Activated naive CD4-positive, alpha-beta T cell treated with anti-CD3 and anti-CD28 coated beads, Interleukin-2, amount 50 U/mL, for 24 hours (primary cell): ENCODE data around the gene AMFR.
"Not testable (repeated sequence)": the region's sequence is repeated elsewhere in the genome, so short reads cannot be mapped to it uniquely, and the experiment has no call there.

ENCODE experiments used
- H3K27ac Mint-ChIP-seq: one replicate; pipeline ENCODE4 v1.8.0; 2021; ENCODE audit warnings: mild to moderate bottlenecking, mixed read lengths
- H3K27me3 Mint-ChIP-seq: one replicate; pipeline ENCODE4 v1.8.0; 2021; ENCODE audit warnings: mixed read lengths
- H3K36me3 Mint-ChIP-seq: one replicate; pipeline ENCODE4 v1.8.0; 2021; ENCODE audit warnings: mixed read lengths
- H3K4me1 Mint-ChIP-seq: one replicate; pipeline ENCODE4 v1.8.0; 2021; ENCODE audit warnings: mixed read lengths
- H3K4me3 Mint-ChIP-seq: one replicate; pipeline ENCODE4 v1.8.0; 2021; ENCODE audit warnings: mild to moderate bottlenecking, mixed read lengths
- H3K9me3 Mint-ChIP-seq: one replicate; pipeline ENCODE4 v1.8.0; 2021; ENCODE audit warnings: mixed read lengths

AMFR gene

GRCh38 chr16:56382901-56383355 is 42.4 kb downstream of the AMFR start:
- Mint-ChIP-seq H3K4me3 (no peak overlapping the region), H3K9me3 (peaks cover 11% of the 10 kb centered on the region), H3K27me3 (no peaks in the 10 kb centered on the region), H3K4me1 (peaks cover 8% of the 10 kb centered on the region), H3K36me3 (peaks cover 65% of the 10 kb centered on the region), H3K27ac (no peak overlapping the region)

GRCh38 chr16:56382459-56382858 is 42.9 kb downstream of the AMFR start:
- no peaks in the 10 kb centered on the region for H3K27me3 Mint-ChIP-seq

GRCh38 chr16:56380778-56381485 is 44.4 kb downstream of the AMFR start:
- not testable (repeated sequence) for H3K4me3 Mint-ChIP-seq, H3K27ac Mint-ChIP-seq, H3K27me3 Mint-ChIP-seq
- Mint-ChIP-seq H3K36me3 (peaks cover 64% of the 10 kb centered on the region), H3K4me1 (peaks cover 12% of the 10 kb centered on the region), H3K9me3 (peaks cover 11% of the 10 kb centered on the region)

More at GRCh38 chr16:56382459-56382858, 42.9 kb downstream of the AMFR start:
- Mint-ChIP-seq H3K36me3 (peaks cover 65% of the 10 kb centered on the region), H3K4me3 (no peak overlapping the region), H3K9me3 (peaks cover 11% of the 10 kb centered on the region), H3K4me1 (peaks cover 9% of the 10 kb centered on the region), H3K27ac (no peak overlapping the region)

GRCh38 chr16:56379044-56379443 is 46.3 kb downstream of the AMFR start:
- H3K4me1 Mint-ChIP-seq: peaks cover 18% of the 10 kb centered on the region
- peaks cover 55% of the 10 kb centered on the region for H3K36me3 Mint-ChIP-seq
- peaks cover 11% of the 10 kb centered on the region for H3K9me3 Mint-ChIP-seq
- not testable (repeated sequence) for H3K27me3 Mint-ChIP-seq, H3K27ac Mint-ChIP-seq, H3K4me3 Mint-ChIP-seq

GRCh38 chr16:56375792-56376191 is 49.6 kb downstream of the AMFR start:
- H3K9me3 Mint-ChIP-seq: not testable (repeated sequence)
- peaks cover 30% of the 10 kb centered on the region for H3K36me3 Mint-ChIP-seq

GRCh38 chr16:56373003-56373402 is 52.3 kb downstream of the AMFR start:
- Mint-ChIP-seq H3K9me3 (no peaks in the 10 kb centered on the region), H3K27me3 (no peaks in the 10 kb centered on the region), H3K4me3 (no peak overlapping the region), H3K27ac (no peak overlapping the region), H3K36me3 (peaks cover 15% of the 10 kb centered on the region), H3K4me1 (peaks cover 34% of the 10 kb centered on the region)

More at GRCh38 chr16:56375792-56376191, 49.6 kb downstream of the AMFR start:
- H3K4me3 Mint-ChIP-seq, H3K27me3 Mint-ChIP-seq: not testable (repeated sequence)
- H3K27ac Mint-ChIP-seq: peak overlapping the region; percentile 7
- peaks cover 42% of the 10 kb centered on the region for H3K4me1 Mint-ChIP-seq

- Mint-ChIP-seq H3K4me3 (no peak overlapping the region), H3K9me3 (no peaks in the 10 kb centered on the region), H3K36me3 (peaks cover 11% of the 10 kb centered on the region), H3K4me1 (peaks cover 32% of the 10 kb centered on the region), H3K27me3 (no peaks in the 10 kb centered on the region), H3K27ac (no peak overlapping the region)
These were observed 53.2 kb downstream of the AMFR start for GRCh38 chr16:56372013-56372634.

GRCh38 chr16:56371660-56371937 is 53.7 kb downstream of the AMFR start:
- Mint-ChIP-seq H3K27me3 (no peaks in the 10 kb centered on the region), H3K4me3 (no peak overlapping the region), H3K4me1 (peaks cover 32% of the 10 kb centered on the region), H3K27ac (no peak overlapping the region), H3K9me3 (no peaks in the 10 kb centered on the region), H3K36me3 (peaks cover 11% of the 10 kb centered on the region)

GRCh38 chr16:56370875-56371659 is 54.3 kb downstream of the AMFR start:
- no peak overlapping the region for H3K27ac Mint-ChIP-seq

GRCh38 chr16:56370185-56370874 is 55.0 kb downstream of the AMFR start:
- no peaks in the 10 kb centered on the region for H3K9me3 Mint-ChIP-seq
- H3K36me3 Mint-ChIP-seq: peaks cover 11% of the 10 kb centered on the region
- no peaks in the 10 kb centered on the region for H3K27me3 Mint-ChIP-seq
- peaks cover 27% of the 10 kb centered on the region for H3K4me1 Mint-ChIP-seq
- no peak overlapping the region for H3K4me3 Mint-ChIP-seq
- H3K27ac Mint-ChIP-seq: no peak overlapping the region

More at GRCh38 chr16:56370875-56371659, 54.3 kb downstream of the AMFR start:
- Mint-ChIP-seq H3K36me3 (peaks cover 11% of the 10 kb centered on the region), H3K4me3 (no peak overlapping the region), H3K4me1 (peaks cover 29% of the 10 kb centered on the region), H3K27me3 (no peaks in the 10 kb centered on the region), H3K9me3 (no peaks in the 10 kb centered on the region)

- Mint-ChIP-seq H3K9me3 (no peaks in the 10 kb centered on the region), H3K36me3 (peaks cover 11% of the 10 kb centered on the region), H3K4me1 (peaks cover 24% of the 10 kb centered on the region), H3K27ac (no peak overlapping the region), H3K4me3 (no peak overlapping the region), H3K27me3 (no peaks in the 10 kb centered on the region)
These were observed 56.1 kb downstream of the AMFR start for GRCh38 chr16:56369202-56369601.

- H3K9me3 Mint-ChIP-seq: no peaks in the 10 kb centered on the region
- no peak overlapping the region for H3K27ac Mint-ChIP-seq
- H3K4me1 Mint-ChIP-seq: peaks cover 24% of the 10 kb centered on the region
- no peak overlapping the region for H3K4me3 Mint-ChIP-seq
- no peaks in the 10 kb centered on the region for H3K27me3 Mint-ChIP-seq
- H3K36me3 Mint-ChIP-seq: peaks cover 9% of the 10 kb centered on the region
These were observed 56.8 kb downstream of the AMFR start for GRCh38 chr16:56368545-56368944.

GRCh38 chr16:56367764-56368163 is 57.6 kb downstream of the AMFR start:
- peaks cover 6% of the 10 kb centered on the region for H3K36me3 Mint-ChIP-seq
- no peaks in the 10 kb centered on the region for H3K27me3 Mint-ChIP-seq
- peaks cover 18% of the 10 kb centered on the region for H3K4me1 Mint-ChIP-seq
- no peak overlapping the region for H3K4me3 Mint-ChIP-seq
- no peak overlapping the region for H3K27ac Mint-ChIP-seq
- H3K9me3 Mint-ChIP-seq: no peaks in the 10 kb centered on the region

- Mint-ChIP-seq H3K27ac (no peak overlapping the region), H3K4me1 (peaks cover 9% of the 10 kb centered on the region), H3K27me3 (no peaks in the 10 kb centered on the region), H3K4me3 (no peak overlapping the region), H3K36me3 (peaks cover 7% of the 10 kb centered on the region), H3K9me3 (no peaks in the 10 kb centered on the region)
These were observed 58.4 kb downstream of the AMFR start for GRCh38 chr16:56366945-56367344.

- H3K27me3 Mint-ChIP-seq: no peaks in the 10 kb centered on the region
- no peaks in the 10 kb centered on the region for H3K9me3 Mint-ChIP-seq
- H3K4me3 Mint-ChIP-seq: no peak overlapping the region
- H3K36me3 Mint-ChIP-seq: peaks cover 7% of the 10 kb centered on the region
- no peak overlapping the region for H3K27ac Mint-ChIP-seq
- H3K4me1 Mint-ChIP-seq: no peaks in the 10 kb centered on the region
These were observed 59.8 kb downstream of the AMFR start for GRCh38 chr16:56365552-56365951.
